Embryonic facial prominence (tissue), 1 donor: ENCODE measurements around the gene TUNAR.

ENCODE experiments used
- DNase-seq: peaks from one replicate; pipeline ENCODE4 v3.0.0-alpha.2; 2016; ENCODE audit errors: extremely low spot score

TUNAR gene

DNA sequence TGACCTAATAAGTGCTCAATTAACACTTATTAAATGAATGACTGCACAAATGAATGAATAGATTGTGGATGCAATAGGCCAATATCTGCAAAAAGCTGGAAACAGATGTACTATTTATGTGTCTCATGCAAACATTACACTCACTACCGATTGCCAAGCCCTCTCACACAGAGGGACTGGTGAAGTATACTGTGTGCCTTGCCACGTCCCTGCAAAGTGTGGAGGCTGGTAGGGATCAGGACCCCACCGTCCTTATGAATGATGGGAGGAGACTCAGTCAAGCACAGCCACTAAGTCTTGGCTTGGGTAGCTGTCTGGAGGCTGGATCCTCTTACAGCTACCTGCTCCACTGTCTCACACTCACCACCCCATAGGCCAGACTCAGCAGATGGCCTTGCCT, 3.9 kb upstream of the TUNAR start:
- no peak for DNase-seq

DNA sequence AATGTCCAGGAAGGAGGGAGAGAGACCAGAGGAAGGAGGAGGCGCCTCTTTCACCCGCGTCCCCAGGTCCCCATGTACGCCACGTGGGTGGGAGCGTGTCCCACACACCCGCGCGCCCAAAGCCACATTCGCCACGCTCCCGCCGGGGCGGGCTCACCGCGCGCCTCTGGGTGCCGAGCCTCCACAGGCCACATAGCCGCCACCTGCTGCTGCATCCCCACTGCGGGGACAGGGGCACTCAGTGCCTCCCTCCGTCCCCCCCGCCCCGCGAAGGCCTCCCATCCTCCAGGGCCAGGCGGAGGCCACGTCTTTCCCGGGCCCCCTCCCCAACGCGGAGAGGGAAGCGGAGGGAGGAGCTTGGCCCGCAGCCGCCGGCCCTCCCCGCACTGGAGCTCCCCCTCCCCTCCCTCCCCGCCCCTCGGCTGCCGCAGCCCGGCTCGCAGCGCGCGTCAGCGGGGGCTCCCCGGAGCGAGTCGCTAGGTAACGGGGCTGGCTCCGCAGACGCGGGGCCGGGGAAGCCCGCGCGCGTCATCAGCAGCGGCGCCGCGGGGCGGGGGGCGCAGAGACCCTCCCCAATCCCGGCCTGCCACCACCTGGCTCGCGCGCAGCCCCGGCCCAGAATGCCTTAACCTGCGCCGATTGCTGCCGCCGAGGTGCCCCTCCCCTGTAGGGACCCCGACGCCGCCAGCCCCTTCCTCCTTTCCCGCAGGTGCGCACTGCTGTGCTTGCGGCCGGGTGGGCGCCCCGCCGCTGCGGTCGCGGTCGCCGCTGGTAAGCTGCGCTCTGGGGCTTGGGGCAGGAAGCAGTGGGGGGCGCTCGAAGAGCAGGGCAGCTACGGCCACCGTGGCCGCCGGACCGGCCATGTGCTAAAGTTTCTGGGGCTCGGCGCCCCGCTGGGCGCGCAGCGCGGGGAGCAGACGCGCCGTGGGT, 536 bp upstream of the TUNAR start:
- DNase-seq, result no peak

DNA sequence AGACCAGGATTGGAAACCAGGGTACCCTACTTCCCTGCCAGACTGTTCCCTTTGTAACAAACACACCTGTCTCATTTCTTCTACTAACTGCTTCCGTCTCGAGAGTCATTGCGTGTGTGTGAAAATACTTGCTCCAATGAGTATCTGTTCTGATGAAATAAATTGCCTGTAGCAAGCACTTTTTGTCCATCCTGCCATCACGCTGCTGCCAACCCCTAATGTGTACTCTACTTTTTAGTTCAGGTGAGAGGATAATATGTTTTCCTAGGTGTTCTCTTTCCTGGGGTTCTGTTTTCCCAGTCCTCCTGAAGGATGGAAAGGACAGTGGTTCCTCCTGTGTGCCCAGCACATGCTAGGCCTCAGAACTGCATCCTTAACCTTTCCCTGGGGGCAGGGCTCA, 1.0 kb downstream of the TUNAR start:
- no peak for DNase-seq

DNA sequence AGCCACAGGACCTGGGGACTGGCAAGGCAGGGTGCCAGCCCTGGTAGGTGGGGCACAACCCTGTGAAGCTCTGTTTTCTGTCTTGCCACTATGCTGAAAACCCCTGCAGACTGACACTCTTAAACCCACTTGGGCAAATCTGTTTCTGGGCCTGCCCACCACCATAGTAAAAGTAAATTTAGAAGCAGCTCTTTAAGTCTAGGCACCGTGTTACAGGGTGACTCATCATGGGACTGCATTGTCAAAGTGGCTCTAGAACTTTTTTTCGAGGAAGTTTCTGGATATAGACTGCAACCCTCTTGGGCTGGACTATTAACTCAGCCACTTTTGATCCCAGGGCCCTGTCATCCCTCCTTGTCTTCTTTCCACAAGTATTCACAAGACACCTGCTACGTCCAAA, 7.7 kb downstream of the TUNAR start:
- no peak for DNase-seq

DNA sequence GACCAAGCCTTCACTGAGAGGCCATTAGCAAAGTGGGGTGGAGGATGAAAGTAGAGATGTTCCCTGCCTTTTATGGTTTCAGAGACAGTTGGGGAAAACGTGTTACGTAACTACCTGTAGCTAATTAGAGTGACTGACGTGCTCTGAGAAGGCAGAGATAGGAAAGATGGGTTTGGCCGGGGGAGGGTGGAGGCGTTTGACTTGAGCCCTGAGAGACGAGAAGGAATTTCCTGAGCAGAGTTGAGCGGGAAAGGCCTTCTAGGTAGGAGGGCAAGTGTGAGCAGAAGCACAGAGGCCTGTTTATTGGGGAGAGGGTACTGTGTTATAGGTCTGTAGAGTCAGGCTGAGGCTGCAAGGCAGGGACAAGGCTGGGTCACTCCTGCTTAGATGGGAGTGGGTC, 8.6 kb downstream of the TUNAR start:
- no peak for DNase-seq

DNA sequence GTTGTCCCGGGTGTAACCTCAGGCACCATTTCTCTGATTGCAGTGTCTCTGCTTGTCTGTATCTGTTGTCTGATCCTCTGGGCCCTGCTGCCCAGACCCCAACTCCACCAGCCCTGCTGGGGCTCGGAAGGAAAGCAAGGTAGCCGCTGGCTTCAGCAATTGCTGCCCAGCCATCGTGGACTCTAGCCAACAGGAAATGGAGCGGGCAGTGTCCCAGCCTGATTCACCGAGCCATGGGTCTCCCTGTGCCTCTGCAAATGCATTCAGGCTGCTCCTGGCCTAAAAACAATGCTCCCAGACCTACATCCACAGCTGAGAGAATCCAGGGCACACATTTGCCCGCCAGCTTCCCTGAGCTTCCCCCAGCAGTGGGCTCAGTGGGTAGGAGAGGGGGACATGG, 9.2 kb downstream of the TUNAR start:
- no peak for DNase-seq

DNA sequence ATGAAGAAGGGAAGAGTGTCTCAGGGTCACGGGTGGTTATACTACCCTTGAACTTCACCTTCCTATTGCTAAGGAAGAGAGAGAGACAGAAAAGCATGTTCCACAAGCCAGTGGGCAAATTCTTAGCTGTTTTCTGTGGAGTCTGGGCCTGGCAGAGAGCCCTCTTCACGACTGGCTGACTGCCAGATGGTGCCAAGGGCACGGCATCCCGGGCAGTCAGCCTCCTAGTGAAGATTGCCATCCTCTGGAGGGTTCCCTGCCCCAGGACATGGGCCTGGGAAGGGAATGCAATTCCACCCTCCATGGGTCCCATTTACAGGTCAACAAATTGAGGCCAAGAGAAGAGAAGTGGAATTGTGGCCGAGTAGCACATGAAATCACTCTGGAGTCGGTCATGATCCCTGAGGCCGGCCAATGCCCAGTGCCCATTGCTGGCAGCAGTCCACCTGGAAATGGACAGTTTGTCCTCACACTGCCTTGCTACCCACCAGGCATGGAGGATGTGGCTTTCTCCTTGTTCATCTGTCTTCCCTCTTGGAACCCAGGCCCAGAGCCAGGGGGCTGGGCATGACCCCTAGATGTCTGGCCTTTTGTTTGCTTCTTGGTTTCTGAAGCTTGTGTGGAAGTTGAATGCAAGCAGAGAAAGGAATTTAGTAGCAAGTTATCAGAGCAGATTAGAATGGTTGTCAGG, 9.9 kb downstream of the TUNAR start:
- no peak for DNase-seq

DNA sequence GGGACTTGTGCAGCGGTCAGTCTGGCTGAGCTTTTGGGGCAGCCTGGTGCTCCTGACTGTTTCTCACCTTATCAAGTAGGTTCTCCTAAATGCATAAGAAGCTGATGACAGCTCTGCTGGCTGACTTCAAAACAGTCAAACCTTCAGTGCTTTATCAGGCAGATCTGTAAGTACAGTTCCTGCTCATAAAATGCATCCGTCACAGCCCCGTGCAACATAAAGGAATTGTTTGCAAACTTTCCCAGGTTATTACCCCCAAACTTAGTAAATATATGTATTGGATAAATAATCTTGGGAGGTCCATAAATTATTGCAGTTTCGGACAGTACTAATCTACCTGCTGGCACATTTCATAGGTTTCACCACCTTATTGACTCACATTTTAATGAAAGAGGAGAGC, 10.7 kb downstream of the TUNAR start:
- DNase-seq, result no peak

DNA sequence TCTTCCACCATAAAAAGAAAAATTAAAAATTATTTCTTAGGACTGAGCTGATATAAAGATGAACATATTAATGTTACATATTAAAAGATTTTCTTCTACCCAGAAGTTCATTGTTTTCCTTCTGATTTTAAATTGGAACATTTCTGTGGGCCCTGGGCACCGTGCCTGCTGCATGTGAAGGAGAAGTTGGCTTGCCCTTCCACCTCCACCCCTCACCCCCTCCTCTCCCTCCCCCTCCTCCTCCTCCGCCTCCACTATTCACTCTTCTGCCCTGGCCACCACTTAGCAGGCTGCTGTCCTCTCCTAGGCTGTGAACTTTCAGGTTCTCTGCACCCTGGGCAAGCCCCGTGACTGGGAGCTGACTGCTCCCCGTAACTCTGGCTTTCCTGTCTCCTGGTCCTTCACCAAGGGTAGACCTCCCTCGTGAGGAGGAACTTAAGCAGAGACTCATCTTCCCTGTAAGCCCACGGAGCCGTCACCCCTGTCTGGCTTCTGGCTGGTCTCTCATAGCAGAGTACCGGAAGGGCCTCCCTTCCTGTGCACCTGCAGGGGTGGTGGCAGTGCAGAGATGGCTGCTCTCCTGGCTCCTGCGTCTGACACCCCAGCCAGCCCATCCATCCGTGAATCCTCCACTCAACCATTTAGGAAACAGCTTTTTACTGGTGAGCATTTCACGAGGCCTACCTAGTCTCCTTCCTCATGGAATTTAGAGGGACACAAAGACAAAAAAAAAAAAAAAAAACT, 12.8 kb downstream of the TUNAR start:
- DNase-seq, result no peak

DNA sequence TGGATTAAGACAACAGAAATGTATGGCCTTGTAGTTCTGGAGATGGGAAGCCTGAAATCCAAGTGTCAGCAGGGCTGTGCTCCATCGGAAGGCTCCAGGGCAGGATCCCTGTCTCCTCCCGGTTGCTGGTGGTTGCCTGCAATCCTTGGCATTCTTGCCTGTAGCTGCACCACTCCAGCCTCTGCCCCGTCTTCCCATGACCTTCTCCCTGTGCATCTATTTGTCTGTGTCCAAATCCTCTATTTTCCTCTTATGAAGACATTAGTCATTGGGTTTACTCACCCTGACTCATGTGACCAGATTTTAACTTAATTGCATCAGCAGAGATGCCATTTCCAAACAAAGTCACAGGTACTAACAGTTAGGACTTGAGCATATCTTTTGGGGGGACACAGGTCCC, 15.1 kb downstream of the TUNAR start:
- no peak for DNase-seq

DNA sequence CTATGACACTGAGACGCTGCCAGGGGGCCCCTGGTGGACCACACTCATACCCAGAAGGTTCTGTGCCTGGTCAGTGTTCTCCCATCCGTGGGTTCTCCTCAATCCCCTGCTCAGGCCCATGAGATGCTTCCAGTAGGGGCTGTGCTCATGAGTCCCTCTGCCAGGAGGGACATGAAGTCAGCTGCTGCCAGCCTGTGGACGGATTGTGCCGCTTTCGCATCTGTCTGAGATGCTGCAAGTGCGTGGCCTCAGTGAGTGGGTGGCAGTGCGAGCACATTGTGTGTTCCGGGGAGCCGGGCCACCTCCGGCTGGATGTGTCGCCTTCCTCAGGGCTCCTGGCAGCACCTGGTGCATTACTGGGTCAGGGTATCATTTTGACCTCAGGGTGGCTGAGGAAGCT, 15.5 kb downstream of the TUNAR start:
- DNase-seq, result no peak

DNA sequence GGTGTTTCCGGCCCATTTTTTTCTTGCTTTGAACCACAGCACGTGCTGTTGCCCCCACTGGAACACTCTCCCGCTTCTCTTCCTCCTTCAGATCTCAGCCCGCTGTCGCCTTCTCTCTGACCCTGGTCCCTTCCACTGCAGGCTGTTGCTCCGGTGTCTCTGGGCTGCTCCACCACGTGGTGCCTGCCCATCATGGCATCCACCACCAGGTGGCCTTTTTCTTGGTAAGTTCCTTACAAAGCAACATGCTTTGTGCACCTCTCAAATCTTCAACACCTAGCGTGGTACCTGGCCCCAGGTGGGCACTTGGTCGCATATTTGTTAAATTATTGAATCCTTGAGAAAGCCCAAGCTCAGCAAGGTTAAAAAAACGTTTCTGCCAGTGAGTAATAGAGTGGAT, 19.1 kb downstream of the TUNAR start:
- no peak for DNase-seq

DNA sequence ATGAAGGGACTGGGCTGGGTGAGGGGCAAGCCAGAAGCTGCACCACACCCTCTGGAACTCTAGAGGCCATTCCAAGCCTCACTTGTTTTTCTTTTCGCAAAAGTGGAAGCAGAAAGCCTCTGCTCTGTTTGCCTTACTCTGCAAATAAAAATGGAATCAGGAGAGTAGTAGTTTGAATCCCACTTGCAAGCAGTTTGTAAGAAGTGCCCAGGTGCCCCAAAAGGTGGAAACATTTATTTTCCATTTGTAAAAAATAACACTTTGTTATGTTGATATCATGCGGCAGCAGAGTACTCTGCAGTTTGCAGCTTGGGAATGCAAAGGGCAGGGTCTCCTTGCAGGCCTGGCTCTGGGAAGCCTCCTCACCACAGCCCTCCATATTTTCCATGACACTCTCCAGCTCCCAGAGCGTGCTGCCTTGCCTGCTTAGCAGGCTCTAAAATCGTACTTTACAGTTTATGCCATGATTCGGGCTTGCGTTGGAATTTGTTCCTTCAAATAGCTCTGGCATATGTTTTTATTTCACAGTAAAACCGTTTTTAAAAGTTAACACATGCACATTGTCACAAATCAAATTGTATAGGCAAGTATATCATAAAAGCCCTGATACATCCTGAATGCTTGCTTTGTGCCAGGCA, 20.0 kb downstream of the TUNAR start:
- DNase-seq, result no peak

DNA sequence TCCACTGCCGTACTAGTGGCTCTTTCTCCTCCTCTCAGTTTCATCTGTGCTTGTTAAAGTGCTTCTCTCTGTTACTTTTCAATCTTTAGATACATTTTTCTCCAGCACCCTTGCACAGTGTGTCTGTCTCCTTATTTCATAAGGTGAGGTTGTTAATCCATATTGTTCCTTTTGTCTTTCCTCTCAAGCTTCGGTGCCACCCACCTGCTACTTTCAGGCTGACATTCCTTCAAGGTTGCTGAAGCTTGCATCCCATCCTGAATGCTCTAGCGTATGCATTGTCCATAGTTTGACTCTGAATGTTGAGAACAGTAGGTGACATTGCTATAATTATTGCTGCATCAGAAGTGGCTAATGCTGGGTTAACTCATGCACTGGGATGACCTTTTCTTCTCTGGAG, 20.6 kb downstream of the TUNAR start:
- no peak for DNase-seq

DNA sequence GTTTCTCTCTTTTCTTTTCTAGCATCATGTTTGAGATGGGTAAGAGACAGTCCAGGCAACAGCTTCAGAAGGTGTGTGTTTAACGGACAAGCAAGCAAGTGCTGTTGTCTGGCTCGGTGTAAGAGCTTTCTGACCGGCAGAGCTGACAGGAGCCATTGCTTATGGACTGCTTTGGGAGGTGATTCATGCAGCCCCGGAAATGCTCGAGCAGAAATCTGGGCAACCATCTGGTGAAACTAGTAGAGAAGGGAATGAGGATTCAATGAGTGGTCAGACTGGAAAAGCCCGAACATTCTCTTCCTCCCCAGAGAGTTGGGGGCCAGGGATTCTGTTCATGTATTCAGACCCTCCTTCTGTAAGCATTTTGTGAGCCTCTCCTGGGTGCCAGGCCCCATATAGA, 24.4 kb downstream of the TUNAR start:
- DNase-seq, result no peak

DNA sequence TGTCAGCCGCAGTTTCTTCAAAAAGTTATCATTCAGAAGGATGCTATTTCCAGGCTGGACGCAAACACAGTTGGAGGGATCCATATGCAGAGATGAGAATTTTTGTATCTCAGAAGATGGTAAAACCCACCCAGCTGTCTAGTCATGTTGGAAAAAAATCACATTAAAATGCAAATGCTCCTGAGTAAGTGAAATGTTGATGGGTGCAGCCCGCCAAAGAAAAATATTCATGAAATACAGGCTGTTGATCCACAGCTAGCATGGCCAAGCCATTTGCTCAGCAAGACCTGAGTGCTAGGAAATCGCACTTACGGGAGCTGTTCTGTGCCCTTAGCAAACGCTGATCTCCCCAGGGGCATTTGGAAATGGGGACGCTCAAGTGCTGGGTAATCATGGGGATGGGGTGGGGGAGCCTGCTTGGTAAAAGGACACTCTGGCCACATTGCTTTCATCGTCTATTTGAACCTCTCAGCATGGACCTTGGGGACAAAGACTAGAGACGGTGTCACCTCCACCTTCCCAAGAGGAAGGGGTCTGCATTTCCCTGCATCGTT, 25.7 kb downstream of the TUNAR start:
- no peak for DNase-seq

DNA sequence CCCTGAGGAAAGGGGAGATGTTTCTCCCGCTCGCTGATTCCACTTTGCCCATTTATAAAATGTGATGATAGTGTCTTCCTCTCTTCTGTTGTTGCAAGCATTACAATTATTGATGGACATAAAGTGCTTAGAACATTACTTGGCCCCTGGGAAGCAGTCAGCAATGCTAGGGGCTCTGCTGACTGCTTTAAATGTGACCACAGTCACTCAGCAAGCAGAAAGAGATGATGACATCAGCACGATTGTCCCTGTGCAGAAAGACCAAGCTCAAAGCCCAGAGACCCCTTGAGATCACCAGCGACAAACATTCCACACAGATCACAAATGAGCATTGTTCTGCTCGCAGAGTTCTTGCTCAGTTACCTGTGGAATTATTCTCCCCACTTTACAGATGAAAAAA, 26.5 kb downstream of the TUNAR start:
- no peak for DNase-seq

DNA sequence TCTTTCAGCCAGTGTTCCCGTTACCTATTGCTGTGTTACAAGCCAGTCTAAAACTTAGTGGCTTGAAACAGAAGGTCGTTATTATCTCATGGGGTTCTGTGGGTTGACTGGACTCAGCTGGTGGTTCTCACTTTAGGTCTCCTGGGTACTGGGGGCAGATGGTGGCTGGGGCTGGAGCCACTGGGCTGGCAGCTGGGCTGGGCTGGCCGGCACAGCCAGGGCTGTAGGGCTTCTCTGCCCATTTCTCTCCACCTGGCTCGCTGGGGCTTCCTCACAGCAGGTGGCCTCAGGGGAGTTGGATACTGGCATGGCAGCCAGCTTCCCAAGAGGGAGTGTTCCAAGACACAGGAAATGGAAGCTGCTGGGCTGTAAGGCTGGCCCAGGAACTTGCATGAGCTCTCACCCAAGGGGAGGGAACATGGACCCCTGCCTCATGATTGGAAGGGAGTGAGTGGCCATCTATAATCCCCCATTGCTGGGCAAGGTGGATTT, 27.0 kb downstream of the TUNAR start:
- DNase-seq, result no peak

DNA sequence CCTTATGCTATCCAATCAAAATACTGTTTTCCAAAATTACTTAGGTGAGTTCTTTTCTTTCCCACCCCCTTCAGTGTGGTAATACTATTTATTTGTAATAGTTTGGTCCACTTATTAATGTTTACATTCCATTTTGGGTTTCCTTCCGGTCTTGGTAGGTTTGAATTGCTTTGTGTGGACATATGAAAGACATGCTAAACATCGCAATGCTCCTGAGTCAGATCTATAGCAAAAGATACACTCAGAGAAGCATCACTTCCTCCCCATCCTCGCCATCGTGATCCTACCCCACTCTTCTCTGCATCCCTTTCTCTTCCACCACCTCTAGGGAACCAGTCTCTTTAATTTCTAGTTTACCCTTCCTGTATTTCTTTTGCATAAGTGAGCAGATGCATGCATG, 30.0 kb downstream of the TUNAR start:
- DNase-seq, result no peak

DNA sequence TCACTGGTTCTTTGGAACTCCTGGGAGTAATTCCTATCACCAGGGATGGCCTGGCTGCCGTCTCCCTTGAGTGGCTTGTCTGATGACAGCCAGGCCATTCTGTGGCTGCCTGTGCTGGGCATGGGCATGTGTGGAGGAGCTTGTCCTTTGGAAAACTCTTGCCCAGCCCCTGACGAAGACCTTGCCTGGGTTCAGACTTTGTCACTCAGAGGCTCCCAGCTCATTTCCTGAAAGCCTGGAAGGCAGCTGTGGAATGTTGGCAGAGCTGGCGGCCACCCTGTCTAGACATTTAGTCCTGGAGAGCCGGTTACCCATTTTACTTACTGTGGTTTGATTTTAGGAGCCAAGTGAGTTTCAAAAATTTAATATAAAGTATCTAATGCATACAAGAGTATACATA, 34.0 kb downstream of the TUNAR start:
- no peak for DNase-seq

DNA sequence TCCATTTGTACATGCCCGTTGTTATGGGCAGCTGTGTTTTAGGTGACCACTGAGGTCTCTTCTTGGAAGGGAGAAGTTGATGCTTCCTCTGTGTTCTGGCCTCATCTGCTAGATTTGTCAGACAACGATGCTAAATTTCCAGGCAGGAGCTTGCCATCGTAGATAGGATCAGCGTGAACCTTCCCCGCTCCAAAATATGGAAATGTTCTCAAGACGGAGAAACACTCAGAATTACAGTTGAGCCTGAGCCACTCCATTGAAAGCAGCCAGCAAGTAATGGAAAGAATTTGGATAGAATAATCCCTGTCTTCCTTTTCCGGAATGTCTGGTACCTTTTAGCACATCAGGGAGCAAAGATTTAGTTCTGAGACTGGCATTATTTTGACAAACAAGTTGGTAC, 34.8 kb downstream of the TUNAR start:
- no peak for DNase-seq

DNA sequence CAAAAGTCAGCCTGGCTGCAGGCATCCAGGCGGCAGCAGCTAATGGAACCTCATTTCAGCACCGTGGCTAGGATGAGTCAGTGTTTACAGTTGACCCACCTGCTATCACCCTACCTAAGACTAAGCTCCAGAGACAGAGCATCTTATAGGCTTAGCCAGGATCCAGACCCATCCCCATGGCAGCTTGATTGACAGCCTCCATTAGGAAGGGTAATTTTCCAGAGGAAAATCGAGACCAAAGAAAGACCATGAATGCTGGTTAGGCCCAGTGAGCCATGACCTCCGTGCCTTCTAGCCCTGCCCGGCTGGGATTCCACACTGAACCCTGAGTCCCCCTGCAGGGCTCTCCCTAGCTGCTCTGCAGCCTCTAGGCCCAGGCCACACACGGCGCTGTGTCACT, 38.7 kb downstream of the TUNAR start:
- DNase-seq, result no peak
